NCI-H2171 treated with DMSO at 0.1 percent for 48 hours (cell line): Measurements from ENCODE around the gene CREB3.

ENCODE experiments used
- DNase-seq: peaks from one replicate; lab custom pipeline; 2025; lab: John Stamatoyannopoulos, UW

The CREB3 gene

DNA sequence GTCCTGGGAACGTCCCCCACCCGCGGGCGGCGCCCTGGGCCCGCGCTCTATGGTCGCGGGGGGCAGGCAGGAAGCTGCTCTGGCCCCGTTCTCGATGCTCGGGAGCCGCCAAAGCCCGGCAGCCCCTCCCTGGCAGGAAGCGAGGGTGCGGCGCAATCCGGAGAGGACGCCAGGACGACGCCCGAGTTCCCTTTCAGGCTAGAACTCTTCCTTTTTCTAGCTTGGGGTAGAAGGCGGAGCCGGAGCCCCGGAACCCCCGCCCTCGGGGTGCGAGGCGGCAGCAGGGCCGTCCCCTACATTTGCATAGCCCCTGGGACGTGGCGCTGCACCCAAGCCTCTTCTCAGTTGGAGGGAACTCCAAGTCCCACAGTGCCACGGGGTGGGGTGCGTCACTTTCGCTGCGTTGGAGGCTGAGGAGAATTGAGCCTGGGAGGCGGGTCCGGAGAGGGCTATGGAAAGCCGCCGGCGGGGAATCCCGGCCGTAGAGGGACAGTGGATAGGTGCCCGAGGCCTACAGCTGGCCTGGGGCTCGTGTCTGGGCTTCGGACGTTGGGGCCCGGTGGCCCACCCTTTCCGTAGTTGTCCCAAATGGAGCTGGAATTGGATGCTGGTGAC, at the start of gene CREB3, which contains the start of gene TLN1:
Gene CREB3, plus strand, starts transcription at position 482 of the 615 bp plus-strand sequence. Its CDS starts 107 bp downstream, at position 589.
Gene TLN1, minus strand, starts transcription at position 11 of the 615 bp plus-strand sequence. CDS start 6,501 bp downstream, outside the sequence.
- peak; percentile 89 for DNase-seq

DNA sequence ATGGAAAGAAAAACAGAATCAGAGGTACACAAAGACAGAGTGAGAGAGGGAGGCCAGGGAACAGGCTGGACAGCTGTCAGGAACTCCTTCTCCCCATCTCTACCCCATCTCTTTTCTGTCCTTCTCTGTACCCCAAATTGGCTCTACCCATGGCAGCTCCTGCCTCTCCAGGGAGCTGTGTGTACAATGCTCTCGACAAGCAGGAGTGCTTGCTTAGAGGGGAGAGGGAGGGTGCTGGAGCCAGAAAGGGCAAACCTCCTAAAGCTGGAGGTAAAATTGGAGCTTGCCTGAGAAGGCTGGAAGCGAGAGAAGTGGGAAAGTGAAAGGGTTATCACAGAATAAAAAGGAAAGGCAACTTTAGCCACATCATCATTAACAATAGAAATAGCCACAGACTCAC, 49.1 kb upstream of the CREB3 start:
- no peak for DNase-seq

DNA sequence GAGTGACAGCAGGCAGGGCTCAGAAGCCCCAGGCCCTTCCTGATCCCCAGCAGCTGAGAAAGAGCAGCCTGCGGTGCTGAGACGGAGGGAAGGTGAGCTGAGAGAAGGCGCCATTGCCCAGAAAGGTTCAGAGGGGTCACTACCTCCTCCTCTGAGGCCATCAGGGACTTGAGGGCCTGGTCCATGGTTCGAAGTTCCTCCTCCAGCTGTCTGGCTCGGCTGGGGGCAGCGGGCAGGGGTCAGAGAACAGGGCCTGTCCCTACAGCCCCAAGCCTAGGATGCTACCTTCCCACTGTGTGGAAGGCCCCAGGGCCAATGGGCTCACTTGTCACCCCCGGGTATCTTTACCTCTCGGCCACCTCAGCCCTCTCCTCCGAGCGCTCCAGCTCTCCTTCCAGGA, 47.5 kb upstream of the CREB3 start:
- DNase-seq: no peak

DNA sequence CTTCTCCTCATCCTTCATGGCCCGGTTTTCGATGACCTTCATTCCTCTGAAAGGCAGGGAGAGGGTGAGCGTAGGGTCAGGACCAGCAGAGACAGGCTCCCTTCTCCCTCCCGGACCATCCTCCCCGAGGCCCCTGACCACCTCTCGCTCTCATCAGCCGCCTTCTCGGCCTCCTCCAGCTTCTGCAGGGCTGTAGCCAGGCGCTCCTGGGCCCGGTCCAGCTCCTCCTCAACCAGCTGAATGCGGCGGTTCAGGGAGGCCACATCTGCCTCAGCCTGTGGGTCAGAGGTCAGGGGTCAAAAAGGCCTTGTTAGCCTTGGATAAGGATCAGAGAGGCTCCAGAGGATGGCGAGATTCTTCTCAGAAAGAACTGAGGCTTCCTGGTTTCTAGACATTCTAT, 47.0 kb upstream of the CREB3 start:
- no peak for DNase-seq

DNA sequence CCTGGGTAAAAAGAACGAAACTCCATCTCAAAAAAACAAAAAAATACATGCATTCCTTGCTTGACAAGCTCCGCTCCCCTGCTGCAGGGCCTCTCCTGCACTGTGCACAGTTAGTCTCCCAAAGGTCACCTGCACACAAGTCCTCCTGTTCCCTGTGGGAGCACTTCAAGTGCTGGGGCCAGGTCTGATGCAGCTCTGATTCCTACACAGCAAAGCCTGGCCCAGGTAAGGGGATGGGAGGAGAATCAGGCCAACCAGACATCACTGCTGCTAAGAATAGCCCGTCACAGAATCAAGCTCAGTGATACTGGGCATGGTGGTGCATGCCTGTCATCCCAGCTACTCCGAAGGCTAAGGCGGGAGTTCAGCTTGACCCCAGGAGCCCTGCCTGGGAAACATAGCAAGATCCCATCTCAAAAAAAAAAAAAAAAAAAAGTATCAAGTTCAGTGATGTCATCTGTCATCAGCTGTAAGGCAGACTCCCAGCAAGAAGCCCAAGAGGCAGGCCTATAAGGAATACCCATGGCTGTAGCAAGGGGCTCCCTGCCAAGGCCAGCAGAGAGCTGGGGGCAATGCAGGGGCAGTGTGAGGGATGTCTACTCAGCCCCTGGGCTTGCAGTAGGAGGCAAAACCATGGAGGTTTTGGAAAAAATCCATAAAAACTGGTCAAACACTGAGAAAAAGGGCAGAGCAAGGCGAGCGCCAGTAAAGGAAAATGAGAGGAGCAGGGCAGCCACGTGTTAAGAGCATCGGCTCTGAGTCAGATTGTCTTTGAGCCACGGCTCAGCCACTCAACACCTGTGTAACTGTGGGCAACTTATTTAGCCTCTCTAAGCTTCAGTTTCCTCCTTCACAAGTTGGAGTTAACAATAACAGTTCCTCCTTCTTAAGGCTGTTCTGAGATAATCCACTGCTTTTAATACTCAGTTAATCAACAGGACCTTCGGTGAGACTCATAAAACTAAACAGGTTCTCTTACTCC, 46.0 kb upstream of the CREB3 start:
- no peak for DNase-seq

- no peak for DNase-seq
Observed at GRCh38 chr9:35687306-35687705, 45.2 kb upstream of the CREB3 start.

- DNase-seq: no peak
Observed at GRCh38 chr9:35687972-35688557, 44.4 kb upstream of the CREB3 start.

GRCh38 chr9:35688558-35689541, 43.6 kb upstream of the CREB3 start:
- no peak for DNase-seq

- no peak for DNase-seq
Observed at GRCh38 chr9:35689542-35690293, 42.7 kb upstream of the CREB3 start, which contains the start of gene TPM2. TSS of gene TPM2 (minus strand) at chr9:35689925. CDS start at chr9:35689817, 108 bp downstream.

DNA sequence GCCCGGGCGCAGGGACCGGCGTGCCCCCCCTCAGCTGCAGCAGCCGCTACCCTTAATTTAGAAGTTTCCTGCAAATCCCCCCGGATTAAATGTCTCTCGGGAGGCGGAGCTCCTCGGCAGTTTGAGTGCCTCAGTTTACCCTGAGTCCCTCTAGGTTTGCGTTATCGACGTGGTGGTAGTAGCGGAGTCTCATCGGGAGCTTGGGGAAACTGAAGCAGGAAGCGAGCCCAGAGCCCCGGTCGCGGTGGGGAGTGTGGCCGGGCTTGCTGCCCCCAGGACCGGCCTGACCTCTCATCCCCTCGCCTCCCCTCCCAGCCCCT, 42.2 kb upstream of the CREB3 start:
- DNase-seq: no peak

- no peak for DNase-seq
Observed at GRCh38 chr9:35690614-35691333, 41.7 kb upstream of the CREB3 start.

GRCh38 chr9:35691334-35691650, 41.2 kb upstream of the CREB3 start:
- DNase-seq: no peak

DNA sequence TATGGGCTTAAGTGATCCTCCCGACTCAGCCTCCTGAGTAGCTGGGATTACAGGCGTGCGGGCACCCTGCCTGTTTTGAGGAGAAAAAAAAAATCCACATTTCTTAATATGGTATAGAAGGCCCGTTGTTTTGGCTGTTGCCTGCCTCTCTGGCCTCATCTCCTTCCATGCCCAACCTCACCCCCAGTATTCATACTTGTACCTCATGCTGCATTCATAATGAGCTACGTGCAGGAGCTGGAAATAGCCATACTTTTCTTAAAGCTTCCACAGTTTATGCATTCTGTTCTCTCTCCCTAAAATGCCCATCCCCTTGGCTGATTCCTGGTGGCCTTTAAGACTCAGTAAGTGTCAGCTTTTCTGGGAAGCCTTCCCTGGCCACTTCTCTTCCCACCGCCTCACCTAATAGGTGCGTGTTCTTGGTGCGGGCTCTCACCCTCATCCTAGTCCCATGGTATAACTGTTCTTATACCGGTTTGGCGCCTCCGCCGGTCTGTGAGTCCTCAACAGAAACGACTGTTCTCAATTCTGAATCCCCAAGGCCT, 40.6 kb upstream of the CREB3 start:
- no peak for DNase-seq

GRCh38 chr9:35695943-35696401, 36.5 kb upstream of the CREB3 start:
- no peak for DNase-seq

GRCh38 chr9:35696520-35697215, 35.8 kb upstream of the CREB3 start:
- peak; percentile 16 for DNase-seq

DNA sequence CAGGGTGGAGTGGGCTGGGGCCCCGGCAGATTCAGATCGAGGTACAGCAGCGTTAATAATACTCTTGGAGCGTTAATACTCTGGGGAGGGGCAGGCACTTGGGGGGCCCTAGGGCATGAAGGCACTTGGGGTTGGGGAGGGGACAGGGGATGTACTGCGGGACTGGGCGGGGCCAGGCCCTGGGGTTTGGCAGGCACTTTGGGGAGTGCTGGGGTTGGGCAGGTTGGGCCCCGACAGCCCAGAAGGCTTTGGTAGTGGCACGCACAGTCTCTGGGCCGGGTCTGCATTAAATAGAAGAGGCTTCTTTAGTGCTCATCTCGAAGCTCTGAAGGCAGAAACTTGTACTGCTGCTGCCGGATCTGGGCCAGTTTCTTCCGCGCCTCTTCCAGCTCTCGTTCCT, 35.0 kb upstream of the CREB3 start:
- DNase-seq: no peak

DNA sequence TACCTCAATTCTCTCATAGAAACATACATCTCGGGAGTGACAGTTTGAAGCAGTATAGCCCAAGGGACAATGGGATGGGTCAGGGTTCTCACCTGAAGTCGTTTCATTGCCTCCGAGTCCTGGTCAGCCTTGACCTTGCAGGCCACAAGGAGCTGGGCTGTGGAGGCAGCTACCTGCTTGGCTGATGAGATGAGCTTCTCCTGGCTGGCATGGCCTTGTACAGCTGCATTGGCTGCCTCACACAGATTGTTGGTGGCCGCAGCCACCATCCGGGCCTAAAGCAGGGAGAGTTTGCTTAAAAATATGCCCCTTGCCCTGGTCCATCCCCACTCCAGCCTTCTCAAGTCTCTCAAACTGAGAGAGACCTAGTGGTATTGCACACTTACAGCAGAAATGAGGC, 34.2 kb upstream of the CREB3 start:
- DNase-seq: no peak

- no peak for DNase-seq
Observed at GRCh38 chr9:35700031-35700430, 32.4 kb upstream of the CREB3 start.

DNA sequence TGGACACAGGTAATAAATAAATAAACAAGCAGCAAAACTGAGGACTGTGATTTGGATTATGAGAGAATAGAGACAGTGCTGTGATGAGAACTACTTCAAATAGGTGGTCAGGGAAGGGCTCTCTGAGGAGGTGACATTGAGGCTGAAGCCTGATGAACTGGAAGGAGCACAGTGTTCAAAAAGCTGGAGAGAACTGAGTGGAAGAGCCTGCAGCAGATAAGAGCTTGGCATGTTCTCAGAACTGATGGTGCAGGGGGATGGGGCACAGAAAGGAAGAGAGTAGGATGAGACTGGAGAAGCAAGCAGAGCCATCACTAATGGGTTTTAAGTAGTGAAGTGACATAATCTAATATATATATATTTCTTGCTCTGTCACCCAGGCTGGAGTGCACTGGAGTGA, 31.5 kb upstream of the CREB3 start:
- DNase-seq: no peak
